ENCODE data around the gene BMP7.

BMP7 gene

GRCh38 chr20:57187068-57187634 lies 79.3 kb downstream of the BMP7 start:
- DNase-seq: no peak

GRCh38 chr20:57186192-57186591 lies 80.2 kb downstream of the BMP7 start:
- no peak for DNase-seq

GRCh38 chr20:57185188-57185743 lies 81.2 kb downstream of the BMP7 start:
- no peak for DNase-seq

GRCh38 chr20:57183457-57184009 lies 82.9 kb downstream of the BMP7 start:
- no peak for DNase-seq

- DNase-seq: no peak
These were observed 84.8 kb downstream of the BMP7 start for GRCh38 chr20:57181639-57182038.

GRCh38 chr20:57180954-57181353 lies 85.5 kb downstream of the BMP7 start:
- no peak for DNase-seq

GRCh38 chr20:57180387-57180786 lies 86.1 kb downstream of the BMP7 start:
- DNase-seq: no peak

GRCh38 chr20:57179265-57179664 lies 87.2 kb downstream of the BMP7 start:
- DNase-seq: no peak

GRCh38 chr20:57178582-57179111 lies 87.8 kb downstream of the BMP7 start:
- DNase-seq: no peak

- DNase-seq: no peak
These were observed 88.7 kb downstream of the BMP7 start for GRCh38 chr20:57177636-57178280.

GRCh38 chr20:57176842-57177241 lies 89.6 kb downstream of the BMP7 start:
- no peak for DNase-seq

- no peak for DNase-seq
These were observed 90.9 kb downstream of the BMP7 start for GRCh38 chr20:57175397-57176010.

- no peak for DNase-seq
These were observed 91.7 kb downstream of the BMP7 start for GRCh38 chr20:57174737-57175136.

- DNase-seq: no peak
These were observed 92.5 kb downstream of the BMP7 start for GRCh38 chr20:57173986-57174385.

GRCh38 chr20:57173041-57173440 lies 93.4 kb downstream of the BMP7 start:
- no peak for DNase-seq

- DNase-seq: no peak
These were observed 96.1 kb downstream of the BMP7 start for GRCh38 chr20:57170343-57170742.

- no peak for DNase-seq
These were observed 97.3 kb downstream of the BMP7 start for GRCh38 chr20:57169162-57169561.

- no peak for DNase-seq
These were observed 98.3 kb downstream of the BMP7 start for GRCh38 chr20:57167971-57168701.

GRCh38 chr20:57167292-57167655 lies 99.2 kb downstream of the BMP7 start:
- no peak for DNase-seq

- DNase-seq: no peak
These were observed 99.7 kb downstream of the BMP7 start for GRCh38 chr20:57166568-57167291.

GRCh38 chr20:57165427-57166004 lies 100.9 kb downstream of the BMP7 start:
- no peak for DNase-seq

- no peak for DNase-seq
These were observed 101.6 kb downstream of the BMP7 start for GRCh38 chr20:57164872-57165271.

Measured in CD4-positive, alpha-beta T cell treated with Interleukin-6 for 4 hours (primary cell).